ENCODE measurements around the gene DOK6. TPM values are rescaled to one million over a fixed set of nuclear protein-coding genes. Genes with fewer than 3 reads are reported as not detected.

Gene DOK6
- total RNA-seq, 1 experiment from 2014 or later, result not detected

- Histone ChIP-seq H3K9me3 (ENCODE audit: low read length) (no peaks in the 10 kb centered on the region), H3K4me3 (ENCODE audit: low read length) (no peak overlapping the region), H3K36me3 (ENCODE audit: low read depth, low read length) (no peaks in the 10 kb centered on the region), H4K20me1 (ENCODE audit: low read length) (no peaks in the 10 kb centered on the region), H3K4me2 (ENCODE audit: low read length) (no peak overlapping the region), H3K27ac (ENCODE audit: low read length) (no peak overlapping the region), H3F3A (ENCODE audit: low read length, unreplicated experiment) (no peaks in the 10 kb centered on the region), H3K79me2 (ENCODE audit: low read length) (no peaks in the 10 kb centered on the region), H3K9me2 (replicated peaks; ENCODE audit: low read length) (no peaks in the 10 kb centered on the region), H3K4me1 (ENCODE audit: insufficient read depth, low read length) (no peaks in the 10 kb centered on the region), H2AFZ (ENCODE audit: low read length) (no peak overlapping the region), H3K9ac (ENCODE audit: low read length) (no peak overlapping the region), H3K27me3 (ENCODE audit: low read length) (no peaks in the 10 kb centered on the region)
- POLR2A ChIA-PET (ENCODE audit: unreplicated experiment), result no interaction called here
- CTCF ChIA-PET, result interaction anchor here (0.5 kb wide), 1 partner anchor 127 kb away, joined by 7 read pairs; no protein-coding TSS in a partner anchor
- intact Hi-C loops (cut with micrococcal nuclease), result no loop called here
- TF ChIP-seq EZH2 (IDR thresholded peaks at IDR 0.05; ENCODE audit: low read length, unreplicated experiment), result no peak
- no peak for TF ChIP-seq EZH2phosphoT487 (IDR thresholded peaks at IDR 0.05; ENCODE audit: borderline replicate concordance, low read length)
- no peak for TF ChIP-seq CTCF (conservative IDR thresholded peaks at IDR 0.05; ENCODE audit: low read depth, low read length)
- BruUV-seq (replicated peaks), result no TSS peak
- no peak for DNase-seq
- no peak for ATAC-seq
These were observed 195.7 kb downstream of the DOK6 start for GRCh38 chr18:69596345-69596744.

DNA sequence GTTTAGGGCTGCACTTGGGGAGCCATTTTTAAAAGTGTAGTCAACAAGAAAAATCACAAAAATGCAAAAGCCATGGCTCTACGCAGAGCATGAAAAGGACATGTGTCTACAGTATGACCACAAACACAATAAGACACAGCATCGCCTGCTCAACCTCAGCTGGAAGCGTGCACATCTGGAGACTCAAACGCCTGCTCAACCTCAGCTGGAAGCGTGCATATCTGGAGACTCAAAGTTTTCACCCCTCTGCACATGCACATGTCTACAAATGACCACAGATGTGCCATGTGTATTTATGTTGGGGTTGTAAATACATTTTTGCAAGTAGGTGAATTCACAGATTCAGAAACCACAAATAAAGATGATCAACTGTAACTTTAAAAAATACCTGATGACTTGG lies 196.9 kb downstream of the DOK6 start:
- no peaks in the 10 kb centered on the region for H3K27me3 ChIP-seq (ENCODE audit: low read length)
- H3K9me3 ChIP-seq (ENCODE audit: low read length), result no peaks in the 10 kb centered on the region
- H3K4me3 ChIP-seq (ENCODE audit: low read length), result no peak overlapping the region
- CTCF ChIA-PET, result no interaction called here
- no peak for ATAC-seq
- no peaks in the 10 kb centered on the region for H3K4me1 ChIP-seq (ENCODE audit: insufficient read depth, low read length)
- H2AFZ ChIP-seq (ENCODE audit: low read length), result no peak overlapping the region
- H3K27ac ChIP-seq (ENCODE audit: low read length), result no peak overlapping the region
- H3K36me3 ChIP-seq (ENCODE audit: low read depth, low read length), result no peaks in the 10 kb centered on the region
- H3F3A ChIP-seq (ENCODE audit: low read length, unreplicated experiment), result no peaks in the 10 kb centered on the region
- H3K4me2 ChIP-seq (ENCODE audit: low read length), result no peak overlapping the region
- no peak for TF ChIP-seq EZH2 (IDR thresholded peaks at IDR 0.05; ENCODE audit: low read length, unreplicated experiment)
- H3K79me2 ChIP-seq (ENCODE audit: low read length), result no peaks in the 10 kb centered on the region
- no peaks in the 10 kb centered on the region for H3K9me2 ChIP-seq (replicated peaks; ENCODE audit: low read length)
- BruUV-seq (replicated peaks), result no TSS peak
- H4K20me1 ChIP-seq (ENCODE audit: low read length), result no peaks in the 10 kb centered on the region
- POLR2A ChIA-PET (ENCODE audit: unreplicated experiment), result no interaction called here
- intact Hi-C loops (cut with micrococcal nuclease), result no loop called here
- DNase-seq, result no peak
- no peak overlapping the region for H3K9ac ChIP-seq (ENCODE audit: low read length)

GRCh38 chr18:69599377-69599776 lies 198.7 kb downstream of the DOK6 start:
- no TSS peak for BruUV-seq (replicated peaks)
- TF ChIP-seq CTCF (conservative IDR thresholded peaks at IDR 0.05; ENCODE audit: low read depth, low read length), result no peak
- no peak for TF ChIP-seq EZH2 (IDR thresholded peaks at IDR 0.05; ENCODE audit: low read length, unreplicated experiment)
- no peak for TF ChIP-seq EZH2phosphoT487 (IDR thresholded peaks at IDR 0.05; ENCODE audit: borderline replicate concordance, low read length)
- ATAC-seq (no peak), DNase-seq (no peak)
- no peaks in the 10 kb centered on the region for H4K20me1 ChIP-seq (ENCODE audit: low read length)
- no peaks in the 10 kb centered on the region for H3K79me2 ChIP-seq (ENCODE audit: low read length)
- no peak overlapping the region for H3K9ac ChIP-seq (ENCODE audit: low read length)
- H3K27ac ChIP-seq (ENCODE audit: low read length), result no peak overlapping the region
- ChIA-PET CTCF (no interaction called here), POLR2A (ENCODE audit: unreplicated experiment) (no interaction called here)
- no peak overlapping the region for H3K4me3 ChIP-seq (ENCODE audit: low read length)
- H3K36me3 ChIP-seq (ENCODE audit: low read depth, low read length), result no peaks in the 10 kb centered on the region
- no peaks in the 10 kb centered on the region for H3K4me1 ChIP-seq (ENCODE audit: insufficient read depth, low read length)
- intact Hi-C loops (cut with micrococcal nuclease), result no loop called here
- H3F3A ChIP-seq (ENCODE audit: low read length, unreplicated experiment), result no peaks in the 10 kb centered on the region
- H3K9me2 ChIP-seq (replicated peaks; ENCODE audit: low read length), result no peaks in the 10 kb centered on the region
- no peak overlapping the region for H3K4me2 ChIP-seq (ENCODE audit: low read length)
- H3K27me3 ChIP-seq (ENCODE audit: low read length), result no peaks in the 10 kb centered on the region
- no peaks in the 10 kb centered on the region for H3K9me3 ChIP-seq (ENCODE audit: low read length)
- H2AFZ ChIP-seq (ENCODE audit: low read length), result no peak overlapping the region
